ENCODE results near the gene TADA1.
"Not testable (repeated sequence)": the region's sequence is repeated elsewhere in the genome, so short reads cannot be mapped to it uniquely, and the experiment has no call there.

Gene TADA1

DNA sequence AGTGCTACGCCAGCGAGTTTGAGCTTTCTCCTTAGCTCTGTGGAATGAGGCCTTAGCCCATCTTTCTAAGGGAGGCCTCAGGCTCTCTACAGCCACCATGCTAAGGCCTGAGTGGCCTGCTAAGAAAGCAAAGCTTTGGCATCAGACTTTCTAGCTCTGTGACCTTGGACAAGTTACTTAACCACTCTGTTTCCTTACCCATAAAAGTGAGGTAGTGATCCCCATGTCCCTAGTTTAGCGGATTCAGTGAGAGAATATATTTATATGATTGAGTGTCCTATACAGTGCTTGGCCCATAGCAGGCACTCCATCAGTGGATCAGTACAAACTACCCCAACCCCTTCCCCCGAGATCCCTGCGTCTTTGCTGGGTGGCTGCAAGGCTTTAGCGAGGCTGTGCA, 32.7 kb downstream of the TADA1 start:
- no peak for DNase-seq

DNA sequence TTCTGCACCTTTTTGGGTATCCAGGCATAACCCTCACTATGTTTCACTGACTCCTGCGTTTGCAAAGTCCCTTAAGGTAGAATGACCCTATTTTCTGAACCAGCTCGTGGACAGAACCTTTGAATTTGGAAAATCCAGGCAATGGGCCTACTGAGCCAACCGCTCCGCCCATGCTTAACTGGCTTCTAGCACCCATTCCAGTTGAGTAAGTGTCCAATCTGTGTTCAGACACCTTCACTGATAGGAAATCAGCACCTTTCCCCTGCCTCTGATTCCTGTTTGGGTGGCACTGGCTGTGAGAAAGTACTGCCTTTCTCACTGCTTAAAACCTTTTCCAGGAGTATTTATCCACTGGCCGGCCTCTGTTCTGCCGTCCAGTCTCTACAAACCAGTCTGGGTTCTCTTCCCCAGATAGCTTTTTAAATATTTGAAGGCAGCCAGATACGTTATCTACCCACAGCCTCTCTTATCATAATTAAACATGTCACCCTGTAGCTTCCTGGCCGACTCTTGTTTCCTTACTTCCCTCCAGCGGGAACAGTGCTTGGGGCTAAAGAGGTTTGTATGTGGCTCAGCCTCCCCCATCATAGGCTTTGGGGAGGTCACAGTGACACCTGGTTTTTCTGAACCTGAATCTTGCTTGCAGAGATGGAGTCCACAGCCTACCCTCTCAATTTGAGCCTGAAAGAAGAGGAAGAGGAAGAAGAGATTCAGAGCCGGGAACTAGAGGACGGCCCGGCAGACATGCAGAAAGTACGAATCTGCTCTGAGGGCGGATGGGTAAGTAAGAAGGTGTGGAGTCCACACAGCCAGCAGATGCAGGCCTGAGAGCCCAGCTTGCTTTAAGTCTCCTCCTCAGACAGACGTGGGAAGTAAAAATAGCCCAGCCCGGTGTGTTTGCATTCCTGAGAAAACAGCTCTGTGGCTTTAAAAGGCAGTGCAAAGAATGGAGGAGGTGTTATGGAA, 35.5 kb downstream of the TADA1 start:
- no peak for DNase-seq

DNA sequence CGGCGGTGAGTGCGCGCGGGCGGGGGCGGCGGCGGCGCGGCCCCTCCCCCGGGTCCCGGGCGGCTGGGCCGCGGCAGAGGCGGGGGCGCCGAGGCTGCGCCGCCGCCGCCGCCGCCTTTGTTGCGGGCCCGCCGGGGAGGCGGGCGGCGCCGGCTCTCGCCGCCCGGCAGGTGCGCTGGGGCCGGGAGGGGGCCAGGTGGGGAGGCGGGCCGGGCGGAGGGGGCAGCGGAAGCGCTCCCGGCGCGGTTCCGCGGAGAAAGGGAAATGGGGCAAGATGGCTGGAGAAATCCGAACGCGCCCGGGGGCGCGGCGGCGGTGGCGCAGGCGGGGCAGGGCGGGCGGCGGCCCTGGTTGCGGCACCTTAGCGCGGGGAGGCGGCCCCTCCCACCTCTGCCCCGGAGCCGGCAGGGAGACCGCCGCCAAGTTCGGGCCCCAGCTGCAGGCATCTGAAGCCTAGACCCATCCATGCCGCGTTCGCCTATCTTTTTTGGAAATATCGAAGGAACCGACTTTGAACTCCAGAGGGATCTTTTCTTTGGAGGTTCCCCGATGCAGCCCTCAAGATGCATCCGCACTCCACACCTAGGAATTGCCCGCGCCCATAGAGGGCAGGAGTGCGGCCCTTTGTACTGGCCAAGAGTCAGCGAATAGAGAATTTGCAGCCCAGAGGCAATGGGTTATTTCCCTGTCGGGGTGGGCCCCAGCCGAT, 36.3 kb downstream of the TADA1 start:
- DNase-seq, result peak; percentile 41 to 42

DNA sequence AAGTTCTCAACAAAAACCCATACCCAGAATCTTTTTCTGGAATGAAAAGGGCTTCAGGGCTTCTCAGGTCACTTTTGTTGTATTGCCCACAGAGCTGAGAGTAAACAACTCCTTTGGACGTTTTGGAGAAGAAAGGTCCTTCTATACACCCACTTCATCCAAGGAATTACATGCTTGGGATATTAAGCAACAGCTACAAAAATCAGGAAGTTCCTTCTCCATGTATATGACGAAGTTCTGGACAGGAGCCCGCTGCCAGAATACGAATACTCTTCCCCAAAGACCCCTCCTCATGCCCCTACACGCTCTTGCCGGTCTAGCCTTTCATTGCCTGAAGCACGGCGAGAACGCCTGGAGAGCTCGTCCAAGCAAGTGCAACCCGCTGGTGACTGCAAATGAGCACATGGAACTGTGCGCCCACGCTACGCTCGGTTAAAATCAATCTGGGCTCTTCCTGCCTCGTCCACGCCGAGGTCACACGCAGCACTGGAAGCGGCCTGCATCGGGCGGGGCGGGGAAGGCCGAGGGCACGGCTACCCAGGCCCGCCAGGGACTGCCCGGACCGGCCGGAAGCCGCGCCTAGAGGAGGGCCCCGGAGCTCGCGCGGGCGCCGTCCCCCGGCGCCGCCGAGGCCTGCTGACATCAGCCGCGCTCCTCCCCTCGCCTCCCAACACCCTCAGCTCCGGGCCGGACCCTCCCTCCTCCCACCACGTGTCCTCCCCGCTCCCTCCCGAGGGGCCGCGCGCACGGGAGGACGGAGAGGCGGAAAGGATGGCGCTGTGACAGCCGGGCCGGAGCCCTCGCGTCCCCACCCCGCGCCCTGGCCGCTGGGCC, 37.1 kb downstream of the TADA1 start, which contains the start of gene POGK:
POGK (plus strand) TSS at position 710 of the 834 bp plus-strand sequence. CDS start 1,482 bp downstream, outside the sequence.
- peak; percentile 69 to 75 for DNase-seq

DNA sequence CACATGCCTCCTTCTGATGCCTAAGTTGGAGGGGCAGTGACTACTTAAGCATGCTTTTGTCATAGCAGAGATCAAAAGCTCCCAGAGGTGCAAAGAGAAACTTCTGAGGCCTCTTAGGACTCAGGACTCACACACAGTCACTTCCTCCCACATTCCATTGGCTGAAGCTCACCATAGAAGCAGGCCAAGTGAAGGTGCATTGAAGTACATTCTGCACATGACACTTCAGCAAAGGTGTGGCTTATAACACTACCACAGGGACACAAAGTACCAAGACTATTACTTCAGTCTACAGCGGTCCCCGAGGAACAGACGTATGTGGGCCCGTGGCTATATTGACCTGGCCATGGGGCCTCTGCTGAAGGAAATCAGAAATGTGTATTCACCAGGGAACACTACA, 39.3 kb downstream of the TADA1 start:
- DNase-seq, result no peak

DNA sequence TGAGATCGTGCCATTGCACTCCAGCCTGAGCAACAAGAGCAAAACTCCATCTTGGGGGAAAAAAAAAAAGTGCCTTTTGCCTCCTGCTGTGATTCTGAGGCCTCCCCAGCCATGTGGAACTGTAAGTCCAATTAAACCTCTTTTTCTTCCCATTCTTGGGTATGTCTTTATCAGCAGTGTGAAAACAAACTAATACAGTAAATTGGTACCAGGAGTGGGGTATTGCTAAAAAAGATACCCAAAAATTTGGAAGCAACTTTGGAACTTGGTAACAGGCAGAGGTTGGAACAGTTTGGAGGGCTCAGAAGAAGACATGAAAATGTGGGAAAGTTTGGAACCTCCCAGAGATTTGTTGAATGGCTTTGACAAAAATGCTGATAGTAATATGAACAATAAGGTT, 46.3 kb downstream of the TADA1 start:
- DNase-seq, result not testable (repeated sequence)

DNA sequence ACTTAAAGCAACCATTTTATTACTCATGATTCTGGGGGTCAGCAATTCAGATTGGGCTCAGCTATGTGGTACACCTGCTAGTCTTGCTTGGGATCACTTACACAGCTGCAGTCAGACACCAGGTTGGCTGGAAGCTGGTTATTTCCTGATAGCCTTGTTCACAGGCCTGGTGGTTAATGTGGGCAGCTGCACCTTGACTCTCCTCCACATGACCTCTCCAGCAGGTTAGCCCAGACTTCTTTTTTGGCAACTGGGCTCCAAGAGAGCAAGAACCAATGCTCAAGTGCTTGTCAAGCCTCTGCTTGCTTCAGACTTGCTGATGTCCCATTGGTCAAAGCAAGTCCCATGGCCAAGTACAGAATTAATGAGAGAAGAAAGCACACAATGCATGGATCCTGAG, 48.6 kb downstream of the TADA1 start:
- DNase-seq, result no peak

DNA sequence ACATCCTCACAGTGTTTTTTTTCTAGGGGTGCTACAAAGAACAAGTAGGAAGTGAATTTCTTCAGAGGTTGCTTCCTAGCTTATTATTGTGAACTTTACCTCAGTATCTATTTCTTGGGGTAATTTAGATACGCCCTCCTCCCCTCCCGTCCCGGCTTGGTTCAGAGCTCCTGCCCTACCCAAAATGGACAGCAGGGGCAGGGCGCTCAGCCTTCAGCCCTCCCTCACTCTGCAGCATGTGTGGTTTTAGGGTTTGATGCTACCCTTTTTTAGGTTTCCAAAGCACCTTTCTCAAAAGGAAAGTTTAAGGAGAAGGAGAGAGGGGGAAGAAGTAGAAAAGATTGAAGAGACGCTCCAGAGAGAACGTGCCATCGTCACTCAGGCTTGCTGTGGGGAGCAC, 53.7 kb downstream of the TADA1 start:
- no peak for DNase-seq

DNA sequence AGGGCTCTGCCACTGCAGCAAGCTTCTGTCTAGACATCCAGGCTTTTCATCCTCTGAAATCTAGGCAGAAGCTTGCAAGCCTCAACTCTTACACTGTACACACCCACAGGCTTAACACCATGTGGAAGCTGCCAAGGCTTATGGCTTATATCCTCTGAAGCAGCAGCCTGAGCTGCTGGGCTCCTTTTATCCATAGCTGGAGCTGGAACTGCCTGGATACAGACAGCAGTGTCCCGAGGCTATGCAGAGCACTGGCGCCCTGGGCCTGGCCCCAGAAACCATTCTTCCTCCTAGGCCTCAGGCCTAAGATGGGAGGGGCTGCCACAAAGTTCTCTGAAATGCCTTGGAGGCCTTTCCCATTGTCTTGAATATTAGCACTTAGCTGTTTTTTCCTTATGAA, 56.1 kb downstream of the TADA1 start:
- DNase-seq, result no peak

DNA sequence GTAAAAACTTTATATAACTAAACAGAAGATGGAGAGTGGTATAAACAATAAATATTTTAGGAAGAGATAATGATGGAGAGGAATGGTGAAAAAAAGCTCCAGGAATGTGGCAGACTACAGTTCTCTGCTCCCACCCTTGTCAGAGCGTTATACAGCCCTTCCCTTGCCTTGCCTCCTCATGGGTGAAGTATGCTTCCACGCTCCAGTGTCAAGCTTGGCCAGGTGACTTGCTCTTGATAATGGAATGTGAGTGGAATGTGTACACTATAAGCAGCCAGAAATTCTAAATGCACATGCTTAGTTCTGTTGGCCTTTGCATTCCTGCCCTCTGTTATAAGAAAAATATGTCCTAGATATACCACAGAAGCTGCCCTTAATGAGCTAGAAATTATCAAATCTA, 61.5 kb downstream of the TADA1 start:
- no peak for DNase-seq

DNA sequence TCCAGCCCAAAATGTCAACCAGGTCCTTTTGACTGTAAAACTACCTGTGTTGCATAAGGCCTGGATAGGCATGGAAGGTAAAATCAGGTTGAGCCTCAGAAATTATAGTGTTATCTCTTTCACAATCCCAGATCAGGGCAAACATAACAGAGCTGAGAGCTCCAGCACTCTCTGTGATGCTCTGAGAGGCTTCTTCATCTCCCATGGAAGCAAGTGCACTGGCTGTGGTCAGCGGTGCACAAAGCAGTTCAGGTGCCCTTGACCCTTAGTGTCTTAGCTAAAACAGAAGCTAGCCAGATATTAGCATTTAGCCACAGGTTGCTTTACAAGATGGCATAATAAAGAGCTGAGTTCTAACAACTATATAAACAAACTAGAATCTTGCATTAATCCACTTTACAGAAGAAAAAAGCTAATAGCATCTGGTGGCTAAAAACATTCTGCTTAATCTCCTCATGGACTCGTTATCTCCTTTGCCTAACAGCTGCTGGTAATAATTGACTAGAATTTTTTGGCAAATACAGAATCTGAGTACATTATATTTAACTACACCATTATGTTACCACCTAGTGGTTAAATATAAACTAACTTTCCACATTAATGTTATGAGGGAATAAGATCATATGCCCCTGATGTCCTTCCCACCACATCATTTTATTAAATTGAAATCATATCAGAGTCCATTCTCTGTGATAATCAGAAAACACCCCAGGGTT, 62.4 kb downstream of the TADA1 start:
- no peak for DNase-seq

DNA sequence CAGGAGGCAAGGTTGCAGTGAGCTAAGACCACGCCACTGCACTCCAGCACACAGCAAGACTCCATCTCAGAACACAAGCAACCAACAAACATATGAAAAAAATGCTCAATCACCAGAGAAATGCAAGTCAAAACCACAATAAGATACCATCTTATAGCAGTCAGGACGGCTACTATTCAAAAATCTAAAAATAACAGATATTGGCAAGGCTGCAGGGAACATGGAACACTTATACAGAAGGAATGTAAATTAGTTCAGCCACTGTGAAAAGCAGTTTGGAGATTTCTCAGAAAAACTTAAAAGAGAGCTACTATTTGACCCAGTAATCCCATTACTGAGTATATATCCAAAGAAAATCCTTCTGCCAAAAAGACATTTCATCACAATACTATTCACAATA, 64.4 kb downstream of the TADA1 start:
- no peak for DNase-seq

DNA sequence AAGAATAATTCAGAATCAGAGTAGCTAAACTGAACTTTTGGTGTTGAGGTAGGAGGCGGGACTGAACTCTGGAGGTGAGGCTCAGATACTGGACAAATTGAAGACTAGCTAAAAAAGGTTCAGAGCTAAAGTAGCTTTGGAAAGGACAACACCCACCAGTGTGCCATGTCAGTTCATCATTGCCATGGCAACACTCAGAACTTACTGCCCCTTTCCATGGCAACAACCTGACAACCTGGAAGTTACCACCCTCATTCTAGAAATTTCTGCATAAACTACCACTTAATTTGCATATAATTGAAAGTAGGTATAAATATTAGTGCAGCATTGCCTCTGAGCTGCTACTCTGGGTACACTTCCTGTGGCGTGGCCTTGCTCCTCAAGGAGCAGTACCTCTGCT, 67.1 kb downstream of the TADA1 start:
- no peak for DNase-seq
